Astrocyte of the spinal cord (primary cell): ENCODE data around the gene ZBTB20.
A peak's percentile ranks its signal among the peaks of the same experiment; 100 is the strongest.

ENCODE experiments used
- DNase-seq: peaks from one replicate; pipeline ENCODE4 v3.0.0; 2011; ENCODE audit warnings: low read depth, low spot score
- H3K4me3 ChIP-seq: 2 replicates; pipeline ENCODE4 v1.5.1; 2011; ENCODE audit warnings: low read depth, mild to moderate bottlenecking, low read length, moderate library complexity
- CTCF ChIP-seq: IDR thresholded peaks from 2 replicates; pipeline ENCODE4 v1.5.1; 2012; ENCODE audit warnings: low read depth, mild to moderate bottlenecking, low read length, inconsistent platforms
- in situ Hi-C: cut with HindIII; loops from 2 replicates; pipeline ENCODE4 v1.10.0; 2017; ENCODE audit warnings: low sequenced_read_pairs

The ZBTB20 gene

DNA sequence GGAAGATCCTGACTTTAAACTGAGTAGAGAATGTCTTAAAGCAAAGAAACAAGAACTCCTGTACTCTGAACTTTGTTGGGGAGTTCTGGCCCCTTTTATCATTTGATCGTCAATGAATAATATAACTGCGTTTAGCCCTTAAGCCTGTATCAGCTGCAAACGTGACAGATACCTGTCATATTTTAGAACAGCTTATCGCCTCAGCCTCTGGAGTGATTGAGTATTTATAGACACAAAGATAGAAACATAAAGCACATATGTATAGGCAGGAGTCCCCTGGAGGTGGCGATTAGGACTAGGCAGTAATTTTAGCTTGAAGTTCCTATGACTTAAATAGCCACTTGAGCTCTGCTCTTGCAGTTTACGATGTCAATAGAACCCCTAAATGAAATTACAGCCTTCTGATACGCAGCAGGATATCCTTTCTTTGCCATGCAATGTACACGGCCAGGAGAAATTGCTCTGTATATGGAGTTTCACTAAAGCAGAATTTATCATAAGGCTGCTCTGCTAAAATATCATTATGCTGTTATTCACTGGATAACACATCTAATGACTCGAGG is 531.5 kb downstream of the ZBTB20 start:
- DNase-seq: no peak
- no peak for TF ChIP-seq CTCF
- in situ Hi-C loops: no loop called here
- H3K4me3 ChIP-seq: no peak overlapping the region

GRCh38 chr3:114609973-114610630 is 537.0 kb downstream of the ZBTB20 start:
- TF ChIP-seq CTCF: no peak
- DNase-seq: no peak
- in situ Hi-C loops: no loop called here
- no peak overlapping the region for H3K4me3 ChIP-seq

GRCh38 chr3:114608293-114608692 is 538.8 kb downstream of the ZBTB20 start:
- in situ Hi-C loops: no loop called here
- peak; percentile 89 for DNase-seq
- no peak overlapping the region for H3K4me3 ChIP-seq
- TF ChIP-seq CTCF: no peak

- no peak for DNase-seq
- TF ChIP-seq CTCF: no peak
- no peak overlapping the region for H3K4me3 ChIP-seq
- in situ Hi-C loops: no loop called here
Observed at GRCh38 chr3:114606336-114606735, 540.8 kb downstream of the ZBTB20 start.

DNA sequence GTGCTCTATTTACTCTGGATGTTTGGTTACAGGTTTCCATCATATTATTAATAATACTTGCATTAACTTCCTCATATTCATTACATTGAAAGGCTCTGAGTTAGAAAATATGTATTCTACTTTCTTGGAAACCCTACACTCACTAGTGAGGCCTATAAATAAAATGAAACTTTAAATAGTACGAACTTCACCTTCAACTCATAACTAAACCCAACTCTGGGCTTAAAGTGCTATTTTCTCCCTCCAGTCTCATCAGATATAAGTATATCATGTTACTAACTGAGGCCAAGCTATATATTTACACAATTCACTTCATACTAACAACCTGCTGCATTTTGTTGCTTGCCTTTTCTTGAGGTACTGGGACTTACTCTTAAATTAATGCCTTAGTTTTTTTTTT is 546.5 kb downstream of the ZBTB20 start:
- in situ Hi-C loops: no loop called here
- no peak for TF ChIP-seq CTCF
- H3K4me3 ChIP-seq: no peak overlapping the region
- DNase-seq: no peak

- no peak for TF ChIP-seq CTCF
- no peak for DNase-seq
- in situ Hi-C loops: no loop called here
- H3K4me3 ChIP-seq: no peak overlapping the region
Observed at GRCh38 chr3:114597871-114598270, 549.2 kb downstream of the ZBTB20 start.
